Small intestine (tissue), 7 donors: ENCODE data around the gene CEBPE. TPM values are rescaled to one million over a fixed set of nuclear protein-coding genes. Genes with fewer than 3 reads are reported as not detected.

Experiments
- DNase-seq, 2 donors: peaks; one replicate each; pipeline versions ENCODE4 v3.0.0 to v3.0.0-alpha.2; 2013
- FAIRE-seq: peaks from 2 replicates; lab custom pipeline; 2012; peaks lifted over from hg19 to GRCh38; lab: Jason Lieb, UNC
- H3K27ac ChIP-seq, 3 donors: one replicate each; pipeline ENCODE4 v1.5.1; 2013; ENCODE audit warnings: low read length in 2 of 3, mild to moderate bottlenecking in 2 of 3, control low read depth in 1 of 3, inconsistent platforms in 1 of 3, low read depth in 1 of 3, moderate library complexity in 1 of 3
- H3K27me3 ChIP-seq, 3 donors: one replicate each; pipeline ENCODE4 v1.6.1; 2013; ENCODE audit warnings: low read length in 3 of 3, inconsistent platforms in 1 of 3; ENCODE audit not compliant: control insufficient read depth in 3 of 3, insufficient read depth in 3 of 3
- H3K36me3 ChIP-seq, 3 donors: one replicate each; pipeline ENCODE4 v1.6.1; 2013; ENCODE audit warnings: low read length in 3 of 3, inconsistent platforms in 1 of 3, low read depth in 1 of 3, mild to moderate bottlenecking in 1 of 3, moderate library complexity in 1 of 3; ENCODE audit not compliant: control insufficient read depth in 3 of 3, insufficient read depth in 2 of 3
- H3K4me1 ChIP-seq, 3 donors: one replicate each; pipeline ENCODE4 v1.6.1; 2013; ENCODE audit warnings: low read length in 2 of 3, inconsistent platforms in 1 of 3, low read depth in 1 of 3, mild to moderate bottlenecking in 1 of 3, moderate library complexity in 1 of 3; ENCODE audit not compliant: control insufficient read depth in 3 of 3, insufficient read depth in 2 of 3
- H3K4me3 ChIP-seq, 3 donors: one replicate each; pipeline ENCODE4 v1.5.1; 2013; ENCODE audit warnings: low read length in 3 of 3, control low read depth in 1 of 3, inconsistent platforms in 1 of 3, low read depth in 1 of 3, mild to moderate bottlenecking in 1 of 3, moderate library complexity in 1 of 3
- H3K9me3 ChIP-seq, 2 donors: one replicate each; pipeline ENCODE4 v1.6.1; 2013; ENCODE audit warnings: low read depth in 1 of 2, low read length in 1 of 2; ENCODE audit not compliant: control insufficient read depth in 2 of 2, insufficient read depth in 1 of 2
- WGBS, 3 donors: extraction: QIAGEN DNeasy Blood & Tissue Kit; methylation state at CpG; one replicate each; pipeline ENCODE4 v1.1.7; 2013; 5-methylcytosine and 5-hydroxymethylcytosine counted together
- polyA plus RNA-seq, 4 donors: library from polyadenylated mRNA; stranded (reverse) in 3 of 4; unstranded in 1 of 4; fragments of 200-250 nt in 3 of 4; fragments of 120-200 nt in 1 of 4; gene quantifications; one replicate each; pipeline versions ENCODE4 v1.2.1 to v1.2.3, GENCODE V29; 2013
- donor health status: healthy with polysubstance abuse.
- donor health status: control.
- donor health status: control.
- donor health status: Bipolar disorder and iron deficiency.
- donor health status: healthy.

The CEBPE gene
- polyA plus RNA-seq, 4 donors = 0.13 to 0.81 TPM; not detected in 2

GRCh38 chr14:23148591-23149249 lies 29.7 kb upstream of the CEBPE start:
- Histone ChIP-seq H3K27me3 (no peaks in the 10 kb centered on the region), H3K9me3 (no peaks in the 10 kb centered on the region), H3K36me3 (peaks cover 0 to 39% (median 4%) of the 10 kb centered on the region in 3 donors), H3K4me1 (peaks cover 0 to 21% (median 0%) of the 10 kb centered on the region in 3 donors), H3K27ac (no peak overlapping the region), H3K4me3 (no peak overlapping the region)
- no peak for FAIRE-seq
- DNase-seq = no peak
- WGBS, 3 donors = 93 to 99% (median 93%) methylated on average over 5 of the region's 5 CpGs

- Histone ChIP-seq H3K4me1 (peaks cover 0 to 11% (median 0%) of the 10 kb centered on the region in 3 donors), H3K27ac (no peak overlapping the region), H3K9me3 (no peaks in the 10 kb centered on the region), H3K27me3 (no peaks in the 10 kb centered on the region), H3K36me3 (peaks cover 0 to 41% (median 4%) of the 10 kb centered on the region in 3 donors), H3K4me3 (no peak overlapping the region)
- WGBS, 3 donors = 40 to 78% (median 54%) methylated on average over 1 of the region's 1 CpG
- FAIRE-seq = no peak
- peak in 1 of 2 donors; percentile 29 for DNase-seq
Measured at GRCh38 chr14:23147676-23148075, 28.6 kb upstream of the CEBPE start.

GRCh38 chr14:23146980-23147379 lies 27.9 kb upstream of the CEBPE start:
- DNase-seq = no peak
- Histone ChIP-seq H3K36me3 (peaks cover 0 to 46% (median 4%) of the 10 kb centered on the region in 3 donors), H3K27me3 (no peaks in the 10 kb centered on the region), H3K4me3 (no peak overlapping the region), H3K9me3 (no peaks in the 10 kb centered on the region), H3K4me1 (peaks cover 0 to 11% (median 0%) of the 10 kb centered on the region in 3 donors), H3K27ac (peak overlapping the region in 1 of 3 donors; percentile 54)
- 90 to 93% (median 93%) methylated on average over 4 of the region's 4 CpGs for WGBS, 3 donors
- no peak for FAIRE-seq

- Histone ChIP-seq H3K36me3 (peaks cover 0 to 46% (median 4%) of the 10 kb centered on the region in 3 donors), H3K9me3 (no peaks in the 10 kb centered on the region), H3K27me3 (no peaks in the 10 kb centered on the region), H3K4me1 (peaks cover 0 to 11% (median 0%) of the 10 kb centered on the region in 3 donors), H3K4me3 (no peak overlapping the region), H3K27ac (peak overlapping the region in 1 of 3 donors; percentile 54)
- FAIRE-seq (no peak), DNase-seq (peak in 1 of 2 donors; percentile 33)
- WGBS, 3 donors = 83 to 92% (median 89%) methylated on average over 2 of the region's 2 CpGs
Measured at GRCh38 chr14:23146351-23146910, 27.4 kb upstream of the CEBPE start.

- FAIRE-seq = no peak
- WGBS, 3 donors = 75 to 89% (median 80%) methylated on average over 4 of the region's 4 CpGs
- peak in 1 of 2 donors; percentile 77 for DNase-seq
- Histone ChIP-seq H3K27me3 (no peaks in the 10 kb centered on the region), H3K4me3 (no peak overlapping the region), H3K27ac (peak overlapping the region in 1 of 3 donors; percentile 54), H3K4me1 (peaks cover 0 to 11% (median 0%) of the 10 kb centered on the region in 3 donors), H3K9me3 (no peaks in the 10 kb centered on the region), H3K36me3 (peaks cover 0 to 43% (median 4%) of the 10 kb centered on the region in 3 donors)
Measured at GRCh38 chr14:23145794-23146350, 26.8 kb upstream of the CEBPE start.

GRCh38 chr14:23143911-23144310 lies 24.9 kb upstream of the CEBPE start:
- Histone ChIP-seq H3K9me3 (no peaks in the 10 kb centered on the region), H3K27ac (no peak overlapping the region), H3K4me3 (no peak overlapping the region), H3K4me1 (peaks cover 0 to 13% (median 0%) of the 10 kb centered on the region in 3 donors), H3K36me3 (peaks cover 0 to 53% (median 4%) of the 10 kb centered on the region in 3 donors), H3K27me3 (no peaks in the 10 kb centered on the region)
- FAIRE-seq (no peak), DNase-seq (no peak)
- 81 to 89% (median 88%) methylated on average over 1 of the region's 1 CpG for WGBS, 3 donors

- Histone ChIP-seq H3K36me3 (peaks cover 0 to 54% (median 2%) of the 10 kb centered on the region in 3 donors), H3K27me3 (no peaks in the 10 kb centered on the region), H3K9me3 (no peaks in the 10 kb centered on the region), H3K4me1 (peaks cover 0 to 20% (median 0%) of the 10 kb centered on the region in 3 donors), H3K27ac (no peak overlapping the region), H3K4me3 (no peak overlapping the region)
- no peak for FAIRE-seq
- DNase-seq = no peak
- 82 to 86% (median 82%) methylated on average over 4 of the region's 4 CpGs for WGBS, 3 donors
Measured at GRCh38 chr14:23142826-23143225, 23.8 kb upstream of the CEBPE start.

GRCh38 chr14:23141706-23142444 lies 22.8 kb upstream of the CEBPE start:
- Histone ChIP-seq H3K27me3 (no peaks in the 10 kb centered on the region), H3K4me1 (peaks cover 0 to 19% (median 0%) of the 10 kb centered on the region in 3 donors), H3K27ac (no peak overlapping the region), H3K9me3 (no peaks in the 10 kb centered on the region), H3K4me3 (no peak overlapping the region), H3K36me3 (peaks cover 0 to 61% (median 0%) of the 10 kb centered on the region in 3 donors)
- no peak for FAIRE-seq
- DNase-seq = no peak
- WGBS, 3 donors = 74 to 89% (median 81%) methylated on average over 7 of the region's 7 CpGs
